ENCODE results near the gene SLC41A2. TPM values are rescaled to one million over a fixed set of nuclear protein-coding genes. Genes with fewer than 3 reads are reported as not detected.
"Not testable (repeated sequence)": the region's sequence is repeated elsewhere in the genome, so short reads cannot be mapped to it uniquely, and the experiment has no call there.

The SLC41A2 gene
- total and polyA plus RNA-seq, 2 donors = 3.8 to 14.7 TPM

GRCh38 chr12:104956870-104957718 is 996 bp downstream of the SLC41A2 start:
- no peak for DNase-seq (ENCODE audit: low read depth in 6 of 9, low spot score in 9 of 9)
- Histone ChIP-seq H3K4me1 (ENCODE audit: control insufficient read depth in 2 of 2, insufficient read depth in 2 of 2, low read length in 2 of 2) (peaks cover 4 to 15% of the 10 kb centered on the region in 2 donors), H3K36me3 (ENCODE audit: control insufficient read depth in 2 of 2, insufficient read depth in 2 of 2, low read length in 1 of 2) (no peaks in the 10 kb centered on the region), H3K9me3 (ENCODE audit: control insufficient read depth in 2 of 2, insufficient read depth in 1 of 2, low read length in 1 of 2) (no peaks in the 10 kb centered on the region), H3K4me3 (ENCODE audit: low read length in 2 of 2) (peak overlapping the region; percentile 1 to 56), H3K27me3 (ENCODE audit: control insufficient read depth in 2 of 2, insufficient read depth in 1 of 2, low read length in 1 of 2) (peaks cover 10 to 54% of the 10 kb centered on the region in 2 donors), H3K27ac (ENCODE audit: low read depth in 1 of 2, low read length in 1 of 2) (no peak overlapping the region)
- WGBS = 52% methylated on average over 13 of the region's 13 CpGs

GRCh38 chr12:104955703-104956102 is 2.4 kb downstream of the SLC41A2 start:
- Histone ChIP-seq H3K9me3 (ENCODE audit: control insufficient read depth in 2 of 2, insufficient read depth in 1 of 2, low read length in 1 of 2) (no peaks in the 10 kb centered on the region), H3K27ac (ENCODE audit: low read depth in 1 of 2, low read length in 1 of 2) (no peak overlapping the region), H3K4me3 (ENCODE audit: low read length in 2 of 2) (no peak overlapping the region), H3K36me3 (ENCODE audit: control insufficient read depth in 2 of 2, insufficient read depth in 2 of 2, low read length in 1 of 2) (no peaks in the 10 kb centered on the region), H3K27me3 (ENCODE audit: control insufficient read depth in 2 of 2, insufficient read depth in 1 of 2, low read length in 1 of 2) (peaks cover 10 to 54% of the 10 kb centered on the region in 2 donors), H3K4me1 (ENCODE audit: control insufficient read depth in 2 of 2, insufficient read depth in 2 of 2, low read length in 2 of 2) (peaks cover 4 to 15% of the 10 kb centered on the region in 2 donors)
- DNase-seq (ENCODE audit: low read depth in 6 of 9, low spot score in 9 of 9) = no peak
- WGBS = over 99% methylated on average over 2 of the region's 2 CpGs

GRCh38 chr12:104953323-104953722 is 4.8 kb downstream of the SLC41A2 start:
- 96% methylated on average over 2 of the region's 2 CpGs for WGBS
- Histone ChIP-seq H3K27me3 (ENCODE audit: control insufficient read depth in 2 of 2, insufficient read depth in 1 of 2, low read length in 1 of 2) (peaks cover 10 to 36% of the 10 kb centered on the region in 2 donors), H3K4me1 (ENCODE audit: control insufficient read depth in 2 of 2, insufficient read depth in 2 of 2, low read length in 2 of 2) (peaks cover 3 to 4% of the 10 kb centered on the region in 2 donors), H3K27ac (ENCODE audit: low read depth in 1 of 2, low read length in 1 of 2) (no peak overlapping the region), H3K4me3 (ENCODE audit: low read length in 2 of 2) (no peak overlapping the region), H3K36me3 (ENCODE audit: control insufficient read depth in 2 of 2, insufficient read depth in 2 of 2, low read length in 1 of 2) (no peaks in the 10 kb centered on the region), H3K9me3 (ENCODE audit: control insufficient read depth in 2 of 2, insufficient read depth in 1 of 2, low read length in 1 of 2) (no peaks in the 10 kb centered on the region)
- no peak for DNase-seq (ENCODE audit: low read depth in 6 of 9, low spot score in 9 of 9)

DNA sequence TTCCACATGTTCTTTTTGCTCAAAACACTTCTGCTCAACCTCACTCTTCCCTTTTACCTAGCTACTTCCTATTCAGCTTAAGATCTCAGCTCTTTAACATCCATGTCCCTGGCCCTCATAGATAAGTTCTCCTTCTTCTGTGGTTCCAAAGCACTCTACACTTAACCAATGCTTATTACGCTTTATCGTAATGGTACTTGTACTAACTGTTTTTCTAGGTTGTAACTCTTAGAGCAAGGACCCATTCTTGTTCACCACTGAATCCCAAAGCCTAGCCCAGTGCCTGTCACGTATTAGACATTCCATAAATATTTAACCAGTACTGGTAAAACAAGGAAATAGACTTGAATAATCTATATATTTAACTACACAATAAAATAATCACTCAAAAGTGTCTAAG is 5.3 kb downstream of the SLC41A2 start:
- no peak overlapping the region for H3K27ac ChIP-seq (ENCODE audit: low read depth in 1 of 2, low read length in 1 of 2)
- WGBS = 96% methylated on average over 3 of the region's 3 CpGs
- H3K4me1 ChIP-seq (ENCODE audit: control insufficient read depth in 2 of 2, insufficient read depth in 2 of 2, low read length in 2 of 2) = peaks cover 2 to 3% of the 10 kb centered on the region in 2 donors
- peaks cover 6 to 32% of the 10 kb centered on the region in 2 donors for H3K27me3 ChIP-seq (ENCODE audit: control insufficient read depth in 2 of 2, insufficient read depth in 1 of 2, low read length in 1 of 2)
- no peak overlapping the region for H3K4me3 ChIP-seq (ENCODE audit: low read length in 2 of 2)
- no peaks in the 10 kb centered on the region for H3K9me3 ChIP-seq (ENCODE audit: control insufficient read depth in 2 of 2, insufficient read depth in 1 of 2, low read length in 1 of 2)
- no peak for DNase-seq (ENCODE audit: low read depth in 6 of 9, low spot score in 9 of 9)
- H3K36me3 ChIP-seq (ENCODE audit: control insufficient read depth in 2 of 2, insufficient read depth in 2 of 2, low read length in 1 of 2) = no peaks in the 10 kb centered on the region

- H3K9me3 ChIP-seq (ENCODE audit: control insufficient read depth in 2 of 2, insufficient read depth in 1 of 2, low read length in 1 of 2) = no peaks in the 10 kb centered on the region
- H3K36me3 ChIP-seq (ENCODE audit: control insufficient read depth in 2 of 2, insufficient read depth in 2 of 2, low read length in 1 of 2) = no peaks in the 10 kb centered on the region
- H3K4me1 ChIP-seq (ENCODE audit: control insufficient read depth in 2 of 2, insufficient read depth in 2 of 2, low read length in 2 of 2) = no peaks in the 10 kb centered on the region
- no peak for DNase-seq (ENCODE audit: low read depth in 6 of 9, low spot score in 9 of 9)
- WGBS = 95% methylated on average over 5 of the region's 5 CpGs
- H3K27me3 ChIP-seq (ENCODE audit: control insufficient read depth in 2 of 2, insufficient read depth in 1 of 2, low read length in 1 of 2) = peaks cover 2 to 23% of the 10 kb centered on the region in 2 donors
- no peak overlapping the region for H3K4me3 ChIP-seq (ENCODE audit: low read length in 2 of 2)
- H3K27ac ChIP-seq (ENCODE audit: low read depth in 1 of 2, low read length in 1 of 2) = no peak overlapping the region
These were observed 6.2 kb downstream of the SLC41A2 start for GRCh38 chr12:104951759-104952509.

GRCh38 chr12:104948716-104949115 is 9.4 kb downstream of the SLC41A2 start:
- not testable (repeated sequence) for H3K9me3 ChIP-seq (ENCODE audit: control insufficient read depth in 2 of 2, insufficient read depth in 1 of 2, low read length in 1 of 2); H3K27ac ChIP-seq (ENCODE audit: low read depth in 1 of 2, low read length in 1 of 2); H3K4me3 ChIP-seq (ENCODE audit: low read length in 2 of 2); H3K27me3 ChIP-seq (ENCODE audit: control insufficient read depth in 2 of 2, insufficient read depth in 1 of 2, low read length in 1 of 2); H3K4me1 ChIP-seq (ENCODE audit: control insufficient read depth in 2 of 2, insufficient read depth in 2 of 2, low read length in 2 of 2); DNase-seq (ENCODE audit: low read depth in 6 of 9, low spot score in 9 of 9); H3K36me3 ChIP-seq (ENCODE audit: control insufficient read depth in 2 of 2, insufficient read depth in 2 of 2, low read length in 1 of 2)
- 98% methylated on average over 4 of the region's 4 CpGs for WGBS

GRCh38 chr12:104944252-104944651 is 13.8 kb downstream of the SLC41A2 start:
- Histone ChIP-seq H3K9me3 (ENCODE audit: control insufficient read depth in 2 of 2, insufficient read depth in 1 of 2, low read length in 1 of 2) (no peaks in the 10 kb centered on the region), H3K36me3 (ENCODE audit: control insufficient read depth in 2 of 2, insufficient read depth in 2 of 2, low read length in 1 of 2) (no peaks in the 10 kb centered on the region), H3K27ac (ENCODE audit: low read depth in 1 of 2, low read length in 1 of 2) (no peak overlapping the region), H3K27me3 (ENCODE audit: control insufficient read depth in 2 of 2, insufficient read depth in 1 of 2, low read length in 1 of 2) (no peaks in the 10 kb centered on the region), H3K4me3 (ENCODE audit: low read length in 2 of 2) (no peak overlapping the region), H3K4me1 (ENCODE audit: control insufficient read depth in 2 of 2, insufficient read depth in 2 of 2, low read length in 2 of 2) (no peaks in the 10 kb centered on the region)
- DNase-seq (ENCODE audit: low read depth in 6 of 9, low spot score in 9 of 9) = no peak
- 96% methylated on average over 3 of the region's 3 CpGs for WGBS

- H3K36me3 ChIP-seq (ENCODE audit: control insufficient read depth in 2 of 2, insufficient read depth in 2 of 2, low read length in 1 of 2); H3K27me3 ChIP-seq (ENCODE audit: control insufficient read depth in 2 of 2, insufficient read depth in 1 of 2, low read length in 1 of 2); DNase-seq (ENCODE audit: low read depth in 6 of 9, low spot score in 9 of 9); H3K9me3 ChIP-seq (ENCODE audit: control insufficient read depth in 2 of 2, insufficient read depth in 1 of 2, low read length in 1 of 2); H3K4me3 ChIP-seq (ENCODE audit: low read length in 2 of 2); H3K27ac ChIP-seq (ENCODE audit: low read depth in 1 of 2, low read length in 1 of 2); H3K4me1 ChIP-seq (ENCODE audit: control insufficient read depth in 2 of 2, insufficient read depth in 2 of 2, low read length in 2 of 2): not testable (repeated sequence)
- 98% methylated on average over 8 of the region's 8 CpGs for WGBS
These were observed 14.7 kb downstream of the SLC41A2 start for GRCh38 chr12:104943401-104943800.

DNA sequence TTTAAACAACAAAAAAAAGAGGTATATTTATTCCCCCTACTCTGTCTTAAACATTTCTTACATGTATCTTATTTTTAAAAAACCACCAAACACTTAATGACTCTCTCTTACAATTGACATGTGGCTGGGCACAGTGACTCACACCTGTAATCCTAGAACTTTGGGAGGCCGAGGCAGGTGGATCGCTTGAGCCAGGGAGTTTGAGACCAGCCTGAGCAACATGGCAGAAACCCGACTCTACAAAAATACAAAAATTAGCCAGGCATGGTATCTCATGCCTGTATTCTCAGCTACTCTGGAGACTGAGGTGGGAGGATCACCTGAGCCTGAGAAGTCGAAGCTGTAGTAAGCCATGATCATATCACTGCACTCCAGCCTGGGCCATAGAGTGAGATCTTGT is 16.0 kb downstream of the SLC41A2 start:
- no peak overlapping the region for H3K4me3 ChIP-seq (ENCODE audit: low read length in 2 of 2)
- no peak overlapping the region for H3K27ac ChIP-seq (ENCODE audit: low read depth in 1 of 2, low read length in 1 of 2)
- 91% methylated on average over 4 of the region's 4 CpGs for WGBS
- no peaks in the 10 kb centered on the region for H3K36me3 ChIP-seq (ENCODE audit: control insufficient read depth in 2 of 2, insufficient read depth in 2 of 2, low read length in 1 of 2)
- H3K9me3 ChIP-seq (ENCODE audit: control insufficient read depth in 2 of 2, insufficient read depth in 1 of 2, low read length in 1 of 2) = no peaks in the 10 kb centered on the region
- H3K27me3 ChIP-seq (ENCODE audit: control insufficient read depth in 2 of 2, insufficient read depth in 1 of 2, low read length in 1 of 2) = no peaks in the 10 kb centered on the region
- DNase-seq (ENCODE audit: low read depth in 6 of 9, low spot score in 9 of 9) = no peak
- H3K4me1 ChIP-seq (ENCODE audit: control insufficient read depth in 2 of 2, insufficient read depth in 2 of 2, low read length in 2 of 2) = no peaks in the 10 kb centered on the region

All from thymus (tissue), 11 donors.